H54 (cell line): ENCODE data around the gene S100A9.

Source experiments
- DNase-seq: peaks from one replicate; pipeline ENCODE4 v3.0.0; 2011; ENCODE audit warnings: low spot score, mixed read lengths; ENCODE audit not compliant: insufficient read length
- FAIRE-seq: peaks from 3 replicates; lab custom pipeline; 2011; peaks lifted over from hg19 to GRCh38; lab: Jason Lieb, UNC
- POLR2A ChIP-seq: IDR thresholded peaks from 2 replicates; pipeline ENCODE4 v1.6.1; 2011; ENCODE audit warnings: low read depth, mild to moderate bottlenecking, low read length

S100A9 gene

GRCh38 chr1:153349363-153350320, 8.0 kb upstream of the S100A9 start:
- TF ChIP-seq POLR2A, result no peak
- DNase-seq (no peak), FAIRE-seq (no peak)

- no peak for FAIRE-seq
- TF ChIP-seq POLR2A, result no peak
- no peak for DNase-seq
Observed at GRCh38 chr1:153350321-153350957, 7.2 kb upstream of the S100A9 start.

GRCh38 chr1:153352523-153352922, 5.1 kb upstream of the S100A9 start:
- no peak for FAIRE-seq
- DNase-seq, result peak; percentile 56
- no peak for TF ChIP-seq POLR2A

GRCh38 chr1:153353226-153353947, 4.3 kb upstream of the S100A9 start:
- TF ChIP-seq POLR2A, result no peak
- peak; percentile 29 for DNase-seq
- no peak for FAIRE-seq

- no peak for DNase-seq
- no peak for FAIRE-seq
- no peak for TF ChIP-seq POLR2A
Observed at GRCh38 chr1:153354515-153355193, 3.0 kb upstream of the S100A9 start.

GRCh38 chr1:153355445-153356071, 2.1 kb upstream of the S100A9 start:
- no peak for FAIRE-seq
- no peak for TF ChIP-seq POLR2A
- DNase-seq, result peak; percentile 63

GRCh38 chr1:153356392-153357075, 1.1 kb upstream of the S100A9 start:
- TF ChIP-seq POLR2A, result no peak
- no peak for FAIRE-seq

GRCh38 chr1:153357076-153357852, 390 bp upstream of the S100A9 start:
- DNase-seq (no peak), FAIRE-seq (no peak)
- TF ChIP-seq POLR2A, result no peak

More at GRCh38 chr1:153356392-153357075, 1.1 kb upstream of the S100A9 start:
- no peak for DNase-seq

GRCh38 chr1:153358691-153358975, 979 bp downstream of the S100A9 start:
- FAIRE-seq (no peak), DNase-seq (no peak)
- no peak for TF ChIP-seq POLR2A

- no peak for DNase-seq
- FAIRE-seq, result no peak
- no peak for TF ChIP-seq POLR2A
Observed at GRCh38 chr1:153359241-153359640, 1.6 kb downstream of the S100A9 start.

- FAIRE-seq, result no peak
- TF ChIP-seq POLR2A, result no peak
- no peak for DNase-seq
Observed at GRCh38 chr1:153360190-153360589, 2.5 kb downstream of the S100A9 start.

GRCh38 chr1:153360592-153361479, 3.2 kb downstream of the S100A9 start:
- TF ChIP-seq POLR2A, result no peak
- no peak for FAIRE-seq

More at GRCh38 chr1:153360592-153361479, 3.2 kb downstream of the S100A9 start:
- no peak for DNase-seq
